ENCODE measurements around the gene GJA9.

- TF ChIP-seq SUZ12 (IDR thresholded peaks at IDR 0.05; ENCODE audit: extremely low read depth, insufficient read depth, insufficient read length) (no peak), ZNF274 (IDR thresholded peaks at IDR 0.05; ENCODE audit: low read depth, low read length) (no peak)
Observed at GRCh38 chr1:38926091-38926490, 44.7 kb upstream of the GJA9 start.

Data from NT2/D1 (cell line).